Common myeloid progenitor, CD34-positive (primary cell): ENCODE results near the gene SPPL3.

Source experiments
- CTCF ChIA-PET: fragments of 350-600 bp; sonication (Branson Sonifier 250); formaldehyde crosslinking; loops from one replicate; lab custom pipeline; 2021; ENCODE audit warnings: antibody characterized with exemption; lab: Charles Lee
- POLR2A ChIA-PET: fragments of 350-600 bp; sonication (Branson Sonifier 250); formaldehyde crosslinking; loops from one replicate; lab custom pipeline; 2021; ENCODE audit warnings: antibody characterized with exemption; lab: Charles Lee
- DNase-seq, 3 donors: peaks; one replicate each; pipeline versions ENCODE4 v3.0.0 to v3.0.0-alpha.2; 2013
- H3K27ac ChIP-seq, 2 experiments: 1 replicate in 1 of 2; 2 replicates in 1 of 2; pipeline ENCODE4 v1.7.0; 2013; ENCODE audit warnings: inconsistent platforms in 2 of 2, low read length in 2 of 2, mild to moderate bottlenecking in 2 of 2, low read depth in 1 of 2, moderate library complexity in 1 of 2; ENCODE audit not compliant: severe bottlenecking in 2 of 2, insufficient read depth in 1 of 2, poor library complexity in 1 of 2
- H3K27me3 ChIP-seq, 5 experiments: replicated peaks in 2 of 5; 1 replicate in 3 of 5; 2 replicates in 2 of 5; pipeline versions ENCODE4 v1.6.1 to v1.7.0; 2013; ENCODE audit warnings: low read length in 4 of 5, mild to moderate bottlenecking in 2 of 5, moderate library complexity in 2 of 5, inconsistent platforms in 1 of 5; ENCODE audit not compliant: insufficient read depth in 5 of 5, control insufficient read depth in 4 of 5
- H3K36me3 ChIP-seq, 4 experiments: 1 replicate in 2 of 4; 2 replicates in 2 of 4; pipeline versions ENCODE4 v1.6.1 to v1.7.0; 2013; ENCODE audit warnings: low read length in 3 of 4, control low read depth in 1 of 4, mild to moderate bottlenecking in 1 of 4; ENCODE audit not compliant: control insufficient read depth in 4 of 4, insufficient read depth in 4 of 4
- H3K4me1 ChIP-seq, 4 experiments: 1 replicate in 3 of 4; 2 replicates in 1 of 4; pipeline versions ENCODE4 v1.6.1 to v1.7.1; 2013; ENCODE audit warnings: low read length in 3 of 4, mild to moderate bottlenecking in 3 of 4, control low read depth in 1 of 4, inconsistent platforms in 1 of 4, moderate library complexity in 1 of 4; ENCODE audit not compliant: control insufficient read depth in 4 of 4, insufficient read depth in 4 of 4; ENCODE audit errors: control extremely low read depth in 1 of 4
- H3K4me3 ChIP-seq, 7 experiments: 1 replicate in 4 of 7; 2 replicates in 3 of 7; pipeline versions ENCODE4 v1.5.1 to v1.7.0; 2013; ENCODE audit warnings: mild to moderate bottlenecking in 7 of 7, low read length in 6 of 7, moderate library complexity in 6 of 7, inconsistent platforms in 2 of 7, low read depth in 2 of 7, control low read depth in 1 of 7; ENCODE audit not compliant: insufficient read depth in 4 of 7, control insufficient read depth in 1 of 7; ENCODE audit errors: extremely low read depth in 1 of 7
- H3K9me3 ChIP-seq, 5 experiments: 1 replicate in 4 of 5; 2 replicates in 1 of 5; pipeline versions ENCODE4 v1.6.1 to v1.7.1; 2013; ENCODE audit warnings: low read length in 4 of 5, mild to moderate bottlenecking in 2 of 5, inconsistent platforms in 1 of 5, low read depth in 1 of 5, moderate library complexity in 1 of 5; ENCODE audit not compliant: control insufficient read depth in 4 of 5, insufficient read depth in 2 of 5; ENCODE audit errors: control extremely low read depth in 1 of 5
- whole genome bisulfite sequencing: methylation state at CpG from one replicate; pipeline ENCODE4 v1.1.5; 2013; ENCODE audit not compliant: insufficient coverage; 5-methylcytosine and 5-hydroxymethylcytosine counted together

Gene SPPL3

GRCh38 chr12:120882055-120882555 lies 22.1 kb downstream of the SPPL3 start:
- Histone ChIP-seq H3K27me3 (no peaks in the 10 kb centered on the region), H3K4me1 (peaks cover 4 to 17% (median 9%) of the 10 kb centered on the region in 4 experiments), H3K9me3 (no peaks in the 10 kb centered on the region), H3K4me3 (no peak overlapping the region), H3K36me3 (no peaks in the 10 kb centered on the region), H3K27ac (no peak overlapping the region)
- ChIA-PET CTCF (interaction anchor here (1.0 kb wide), 1 partner anchor 12 kb away, joined by 4 read pairs; no protein-coding TSS in a partner anchor), POLR2A (no interaction called here)
- no peak for DNase-seq
- WGBS = 100% methylated on average over 1 of the region's 1 CpG

- Histone ChIP-seq H3K27ac (no peak overlapping the region), H3K36me3 (no peaks in the 10 kb centered on the region), H3K27me3 (no peaks in the 10 kb centered on the region), H3K9me3 (peaks cover 0 to 1% (median 0%) of the 10 kb centered on the region in 5 experiments), H3K4me3 (no peak overlapping the region), H3K4me1 (peaks cover 0 to 2% (median under 1%) of the 10 kb centered on the region in 4 experiments)
- POLR2A ChIA-PET = interaction anchor here (0.8 kb wide), 1 partner anchor 24 kb away, joined by 3 read pairs; the partner anchor contains the start of gene SPPL3
- WGBS = no CpG with 5 or more reads among the region's 3 CpGs
- no peak for DNase-seq
- CTCF ChIA-PET = interaction anchor here (1.6 kb wide), 1 partner anchor 17 kb away, joined by 5 read pairs; no protein-coding TSS in a partner anchor
Observed at GRCh38 chr12:120879718-120880300, 24.3 kb downstream of the SPPL3 start.

- WGBS = 100% methylated on average over 1 of the region's 3 CpGs
- Histone ChIP-seq H3K4me3 (no peak overlapping the region), H3K27me3 (no peaks in the 10 kb centered on the region), H3K4me1 (peaks cover 0 to 5% (median under 1%) of the 10 kb centered on the region in 4 experiments), H3K27ac (no peak overlapping the region), H3K36me3 (no peaks in the 10 kb centered on the region), H3K9me3 (peaks cover 0 to 1% (median 0%) of the 10 kb centered on the region in 5 experiments)
- DNase-seq = no peak
- CTCF ChIA-PET = interaction anchor here (1.2 to 1.6 kb wide), 3 partner anchors 8 to 16 kb away, joined by 3 to 5 read pairs (median 4); no protein-coding TSS in a partner anchor
- POLR2A ChIA-PET = no interaction called here
Observed at GRCh38 chr12:120879102-120879501, 25.1 kb downstream of the SPPL3 start.

- Histone ChIP-seq H3K4me3 (no peak overlapping the region), H3K27ac (no peak overlapping the region), H3K4me1 (peaks cover 3 to 14% (median 13%) of the 10 kb centered on the region in 4 experiments), H3K36me3 (no peaks in the 10 kb centered on the region), H3K27me3 (no peaks in the 10 kb centered on the region), H3K9me3 (peaks cover 0 to 1% (median 0%) of the 10 kb centered on the region in 5 experiments)
- 97% methylated on average over 5 of the region's 5 CpGs for WGBS
- ChIA-PET CTCF (interaction anchor here (1.0 to 1.5 kb wide), 2 partner anchors 12 to 18 kb away, joined by 3 to 6 read pairs; no protein-coding TSS in a partner anchor), POLR2A (no interaction called here)
- no peak for DNase-seq
Observed at GRCh38 chr12:120874547-120875245, 29.5 kb downstream of the SPPL3 start.

- ChIA-PET CTCF (interaction anchor here (0.7 to 5.4 kb wide), 2 partner anchors 16 to 71 kb away, joined by 3 to 21 read pairs; no protein-coding TSS in a partner anchor), POLR2A (no interaction called here)
- WGBS = 100% methylated on average over 1 of the region's 4 CpGs
Observed at GRCh38 chr12:120873226-120873625, 30.9 kb downstream of the SPPL3 start.

GRCh38 chr12:120872487-120872886 lies 31.7 kb downstream of the SPPL3 start:
- no peak for DNase-seq
- Histone ChIP-seq H3K36me3 (no peaks in the 10 kb centered on the region), H3K27ac (peak overlapping the region in 1 of 2 experiments; percentile 34), H3K27me3 (no peaks in the 10 kb centered on the region), H3K4me1 (peaks cover 3 to 13% (median 13%) of the 10 kb centered on the region in 4 experiments), H3K9me3 (peaks cover 0 to 1% (median 0%) of the 10 kb centered on the region in 5 experiments), H3K4me3 (no peak overlapping the region)
- ChIA-PET CTCF (interaction anchor here (0.7 to 5.4 kb wide), 3 partner anchors 15 to 71 kb away, joined by 3 to 21 read pairs (median 3); no protein-coding TSS in a partner anchor), POLR2A (no interaction called here)
- 92% methylated on average over 4 of the region's 5 CpGs for WGBS

More at GRCh38 chr12:120873226-120873625, 30.9 kb downstream of the SPPL3 start:
- Histone ChIP-seq H3K27ac (peak overlapping the region in 1 of 2 experiments; percentile 25), H3K36me3 (no peaks in the 10 kb centered on the region), H3K9me3 (peaks cover 0 to 1% (median 0%) of the 10 kb centered on the region in 5 experiments), H3K27me3 (no peaks in the 10 kb centered on the region), H3K4me1 (peaks cover 3 to 13% (median 13%) of the 10 kb centered on the region in 4 experiments), H3K4me3 (peak overlapping the region in 2 of 7 experiments; percentile 32 to 48)
- DNase-seq = no peak
